SK-N-SH (cell line): Measurements from ENCODE around the gene ZBTB34.

Experiments used
- CTCF ChIP-seq: fragments of 200-600 bp; sonication (generic); IDR thresholded peaks from 2 replicates; pipeline ENCODE4 v1.6.1; 2017; ENCODE audit warnings: antibody characterized with exemption, mild to moderate bottlenecking, moderate library complexity
- JUND ChIP-seq: IDR thresholded peaks from 2 replicates; pipeline ENCODE4 v1.4.0; 2012
- POLR2AphosphoS5 ChIP-seq: IDR thresholded peaks from 2 replicates; pipeline ENCODE4 v1.6.1; 2012; ENCODE audit warnings: low read depth, low read length
- RAD21 ChIP-seq: IDR thresholded peaks from 2 replicates; pipeline ENCODE4 v1.6.1; 2012; ENCODE audit warnings: mild to moderate bottlenecking, low read length
- REST ChIP-seq: IDR thresholded peaks from 2 replicates; pipeline ENCODE4 v1.6.1; 2012; ENCODE audit warnings: mild to moderate bottlenecking, low read depth, low read length, moderate library complexity
- RFX5 ChIP-seq: IDR thresholded peaks from 2 replicates; pipeline ENCODE4 v1.6.1; 2012; ENCODE audit warnings: mild to moderate bottlenecking, improper control_type of control experiment, low read length
- TAF1 ChIP-seq: IDR thresholded peaks from 2 replicates; pipeline ENCODE4 v1.6.1; 2012; ENCODE audit warnings: low read depth, mild to moderate bottlenecking, low read length, moderate library complexity, borderline replicate concordance
- TCF12 ChIP-seq: IDR thresholded peaks from 2 replicates; pipeline ENCODE4 v1.4.0; 2012

GRCh38 chr9:126833020-126833419 is 27.4 kb upstream of the ZBTB34 start:
- TF ChIP-seq CTCF (no peak), JUND (no peak), RFX5 (no peak), TCF12 (no peak), POLR2AphosphoS5 (no peak), RAD21 (no peak), REST (no peak), TAF1 (no peak)
